HL-60 (cell line): ENCODE results near the gene VPREB3.

ENCODE experiments used
- CTCF ChIP-seq: IDR thresholded peaks from one replicate; pipeline ENCODE4 v1.5.1; 2011; ENCODE audit warnings: low read length, control low read depth, inconsistent platforms; ENCODE audit not compliant: insufficient read depth
- REST ChIP-seq: IDR thresholded peaks from 2 replicates; pipeline ENCODE4 v1.6.1; 2012; ENCODE audit warnings: low read depth; ENCODE audit not compliant: insufficient replicate concordance

- TF ChIP-seq CTCF = no peak
- TF ChIP-seq REST = no peak
Observed at GRCh38 chr22:23744001-23744400, 10.2 kb downstream of the VPREB3 start.
